LNCAP (cell line): ENCODE results near the gene MOGAT2.

Experiments used
- TF ChIP-seq, protein P1 (sequence below): fragments of 450-650 bp; IDR thresholded peaks from 2 replicates; pipeline ENCODE4 v1.5.1; 2017; ENCODE audit warnings: mild to moderate bottlenecking

MOGAT2 gene

DNA sequence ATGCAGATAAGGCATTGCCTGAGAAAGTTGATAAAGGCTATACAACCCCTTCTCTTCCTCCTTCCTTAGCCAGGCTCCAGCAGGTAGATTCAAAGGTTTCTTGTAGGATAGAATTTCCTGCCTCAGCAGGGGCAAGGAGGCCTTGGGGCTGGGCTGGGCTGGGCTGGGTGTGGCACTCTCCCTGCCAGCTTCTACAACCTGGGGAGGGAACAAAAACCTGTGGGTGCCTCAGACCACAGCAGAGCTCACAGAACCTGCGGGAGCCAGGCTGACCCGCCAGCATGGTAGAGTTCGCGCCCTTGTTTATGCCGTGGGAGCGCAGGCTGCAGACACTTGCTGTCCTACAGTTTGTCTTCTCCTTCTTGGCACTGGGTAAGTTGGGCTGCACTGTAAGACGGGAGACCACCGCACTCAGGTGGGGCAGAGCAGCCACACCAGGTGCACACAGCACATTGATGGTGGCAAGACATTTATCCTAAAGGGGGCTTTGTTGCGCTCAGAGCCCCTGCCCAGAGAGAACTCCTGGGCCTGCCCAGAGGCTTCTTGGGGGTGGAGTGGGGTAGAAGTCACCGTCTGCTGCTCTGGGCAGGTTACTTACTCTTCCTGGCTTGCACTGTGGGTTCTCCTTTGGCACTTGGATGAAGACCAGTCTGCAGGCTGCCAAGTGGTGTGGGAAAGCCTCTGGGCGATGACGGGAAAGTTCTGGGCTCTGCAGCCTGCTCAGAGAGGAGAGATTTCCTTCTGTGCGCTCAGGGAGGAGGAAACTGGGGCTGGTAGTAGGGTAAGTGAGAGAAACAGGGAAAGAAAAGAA is at the start of gene MOGAT2:
MOGAT2 (plus strand) TSS at position 231 of the 811 bp plus-strand sequence; CDS start at position 282, 51 bp downstream.
- TF ChIP-seq, protein P1, sequence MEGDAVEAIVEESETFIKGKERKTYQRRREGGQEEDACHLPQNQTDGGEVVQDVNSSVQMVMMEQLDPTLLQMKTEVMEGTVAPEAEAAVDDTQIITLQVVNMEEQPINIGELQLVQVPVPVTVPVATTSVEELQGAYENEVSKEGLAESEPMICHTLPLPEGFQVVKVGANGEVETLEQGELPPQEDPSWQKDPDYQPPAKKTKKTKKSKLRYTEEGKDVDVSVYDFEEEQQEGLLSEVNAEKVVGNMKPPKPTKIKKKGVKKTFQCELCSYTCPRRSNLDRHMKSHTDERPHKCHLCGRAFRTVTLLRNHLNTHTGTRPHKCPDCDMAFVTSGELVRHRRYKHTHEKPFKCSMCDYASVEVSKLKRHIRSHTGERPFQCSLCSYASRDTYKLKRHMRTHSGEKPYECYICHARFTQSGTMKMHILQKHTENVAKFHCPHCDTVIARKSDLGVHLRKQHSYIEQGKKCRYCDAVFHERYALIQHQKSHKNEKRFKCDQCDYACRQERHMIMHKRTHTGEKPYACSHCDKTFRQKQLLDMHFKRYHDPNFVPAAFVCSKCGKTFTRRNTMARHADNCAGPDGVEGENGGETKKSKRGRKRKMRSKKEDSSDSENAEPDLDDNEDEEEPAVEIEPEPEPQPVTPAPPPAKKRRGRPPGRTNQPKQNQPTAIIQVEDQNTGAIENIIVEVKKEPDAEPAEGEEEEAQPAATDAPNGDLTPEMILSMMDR: no peak

DNA sequence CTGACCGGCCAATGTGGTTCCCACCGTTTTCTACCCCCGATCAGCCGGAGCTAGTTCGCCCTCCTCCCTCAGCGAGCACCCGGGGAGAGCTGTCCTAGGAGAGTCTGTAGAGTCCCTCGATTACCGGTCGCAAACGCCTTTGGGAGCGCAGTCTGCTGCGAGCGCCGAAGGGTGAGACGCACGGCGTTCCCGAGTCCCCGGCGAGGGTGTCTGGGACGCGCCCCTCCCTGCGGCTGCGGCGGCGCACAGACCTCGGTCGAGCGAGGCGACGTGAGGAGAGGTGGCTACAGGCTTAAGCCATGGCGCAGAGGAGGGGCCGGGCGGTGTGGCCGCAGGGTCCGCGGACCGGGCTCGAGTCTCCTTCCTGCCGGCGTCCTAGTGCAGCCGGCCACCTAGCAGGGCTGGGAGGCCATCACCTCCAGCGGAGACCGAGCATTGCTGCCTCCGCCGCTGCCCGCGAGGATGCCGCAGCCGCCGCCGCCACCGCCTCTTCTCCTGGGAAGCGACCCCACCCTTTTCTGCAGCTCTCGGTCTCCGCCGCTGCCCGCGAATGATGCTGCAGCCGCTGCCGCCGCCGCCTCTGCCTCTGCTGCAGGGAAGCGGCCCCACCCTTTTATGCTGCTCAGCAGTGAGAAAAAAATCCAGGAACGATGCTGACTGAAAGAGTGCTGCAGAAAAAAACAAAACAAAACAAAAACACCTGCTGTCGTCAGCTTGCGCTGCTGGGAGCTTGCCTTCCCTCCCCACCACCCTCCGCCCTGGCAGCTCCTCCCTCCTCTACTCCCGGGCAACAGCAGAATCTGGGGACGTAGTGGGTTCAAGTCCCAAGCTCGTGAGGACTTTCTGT is 49.0 kb upstream of the MOGAT2 start, which contains the start of gene MAP6:
MAP6 (minus strand) TSS at position 588 of the 847 bp plus-strand sequence. CDS start 669 bp downstream, outside the sequence.
- TF ChIP-seq, protein P1: no peak

DNA sequence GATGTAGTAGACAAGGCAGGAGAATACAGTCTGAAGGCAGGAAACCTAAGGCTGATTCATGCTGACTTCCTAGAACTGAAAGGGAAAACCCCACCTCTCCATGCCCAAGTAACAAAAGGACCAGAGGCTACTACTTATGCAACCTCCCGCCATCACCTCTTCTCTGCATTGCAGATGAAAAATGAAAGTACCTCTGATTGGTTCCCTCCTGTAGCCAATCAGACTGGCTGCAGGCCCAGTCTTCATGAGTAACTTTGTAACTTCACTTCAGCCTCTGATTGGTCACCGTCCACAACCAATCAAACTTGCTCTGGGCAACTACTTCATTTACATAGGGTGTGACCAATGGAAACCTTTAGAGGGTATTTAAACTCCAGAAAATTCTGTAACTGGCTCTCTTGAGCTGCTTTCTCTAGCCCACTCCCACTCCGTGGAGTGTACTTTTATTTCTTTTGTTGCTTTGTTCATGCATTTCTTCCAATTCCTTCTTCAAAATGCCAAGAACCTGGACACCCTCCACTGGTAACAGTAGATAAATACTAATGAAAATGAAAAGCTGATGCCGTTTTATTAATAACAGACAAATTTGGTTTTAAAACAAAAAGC is 43.6 kb upstream of the MOGAT2 start:
- TF ChIP-seq, protein P1: no peak

DNA sequence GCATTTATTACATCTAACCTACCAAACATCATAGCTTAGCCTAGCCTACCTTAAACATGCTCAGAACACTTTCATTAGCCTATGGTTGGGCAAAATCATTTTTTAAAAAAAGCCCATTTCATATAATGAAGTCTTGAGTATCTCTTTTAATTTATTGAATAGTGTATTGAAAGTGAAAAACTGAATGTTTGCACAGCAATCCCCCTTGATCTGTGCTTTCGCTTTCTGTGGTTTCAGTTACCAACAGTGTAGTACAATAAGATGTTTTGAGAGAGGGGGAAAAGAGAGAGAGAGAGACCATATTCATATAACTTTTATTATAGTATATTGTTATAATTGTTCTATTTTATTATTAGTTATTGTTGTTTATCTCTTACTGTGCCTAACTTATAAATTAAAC is 40.4 kb upstream of the MOGAT2 start:
- TF ChIP-seq, protein P1: no peak

DNA sequence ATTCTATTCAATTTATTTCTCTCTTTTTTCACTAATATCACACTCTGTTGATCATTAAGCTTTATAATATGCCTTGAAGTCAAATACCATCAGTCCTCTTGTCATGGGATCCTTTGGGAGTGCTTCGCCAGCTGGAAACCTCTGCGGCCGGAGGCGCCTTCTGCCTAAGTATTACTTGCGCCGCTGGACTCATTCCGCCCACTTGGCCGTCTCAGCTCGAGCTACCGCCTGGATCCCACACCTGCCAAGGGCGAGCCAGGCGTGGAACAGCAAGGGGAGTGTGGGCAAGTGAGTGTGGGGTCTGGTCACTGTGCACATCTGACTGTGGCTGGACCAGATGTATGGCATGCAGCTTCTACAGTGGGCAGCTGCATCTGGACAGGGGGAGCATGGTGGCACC is 39.7 kb upstream of the MOGAT2 start:
- TF ChIP-seq, protein P1: no peak

DNA sequence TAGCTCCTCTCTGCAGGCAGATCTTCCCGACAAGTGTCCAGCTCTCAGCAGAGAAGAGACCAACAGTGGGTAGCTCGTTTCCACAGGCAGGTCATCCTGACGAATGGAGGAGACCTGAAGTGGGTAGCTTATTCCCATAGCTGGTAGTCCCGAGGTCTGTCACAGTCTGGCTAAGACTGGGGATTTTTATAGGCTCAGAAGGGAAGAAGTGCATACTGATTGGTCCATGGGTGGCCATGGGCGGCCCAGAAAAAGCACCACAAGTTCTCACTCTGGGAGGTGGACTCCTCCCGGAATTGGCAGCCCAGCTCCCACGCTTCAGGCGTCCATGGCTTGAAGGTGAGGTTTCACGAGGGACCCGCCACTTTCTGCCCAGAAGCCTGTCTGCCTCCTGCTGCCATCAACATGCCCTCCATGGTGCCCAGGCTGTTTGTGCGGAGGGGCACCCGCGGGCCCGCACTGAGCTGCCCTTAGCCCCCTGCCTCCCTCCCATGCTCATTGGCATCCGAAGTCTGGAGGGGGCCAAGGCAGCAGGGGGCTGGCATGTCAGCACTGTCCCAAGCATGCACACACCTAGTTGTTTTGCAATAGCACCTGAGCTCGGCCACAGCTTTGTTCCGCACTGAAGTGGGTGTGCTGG is 38.9 kb upstream of the MOGAT2 start:
- TF ChIP-seq, protein P1: no peak

DNA sequence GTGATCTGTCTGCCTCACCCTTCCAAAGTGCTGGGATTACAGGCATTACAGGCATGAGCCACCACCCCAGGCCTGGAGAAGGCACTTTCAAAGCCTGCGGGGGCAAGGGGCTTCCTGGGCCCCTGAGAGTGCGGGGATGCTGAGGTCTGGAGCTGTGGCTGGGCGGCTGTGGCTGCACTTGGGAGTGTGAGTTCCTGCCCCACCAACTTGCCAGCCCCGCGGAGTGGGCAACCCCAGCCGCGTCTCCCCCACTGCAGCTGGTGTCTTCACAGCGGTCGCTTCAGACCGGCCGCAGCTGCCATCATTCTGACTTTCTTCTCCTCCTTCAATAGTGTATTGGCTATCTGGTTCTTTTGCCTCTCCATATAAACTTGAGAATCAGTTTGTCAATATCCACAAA is 38.1 kb upstream of the MOGAT2 start:
- TF ChIP-seq, protein P1: no peak
